HG03575 (cell line): ENCODE data around the gene PDE1A.

Source experiments
- ATAC-seq: cut with Tn5 transposase; IDR thresholded peaks from one replicate; pipeline ENCODE4 v1.9.1; 2021; ENCODE audit not compliant: unreplicated experiment, insufficient number of reproducible peaks, low FRiP score; ENCODE audit errors: extremely low read depth

PDE1A gene

DNA sequence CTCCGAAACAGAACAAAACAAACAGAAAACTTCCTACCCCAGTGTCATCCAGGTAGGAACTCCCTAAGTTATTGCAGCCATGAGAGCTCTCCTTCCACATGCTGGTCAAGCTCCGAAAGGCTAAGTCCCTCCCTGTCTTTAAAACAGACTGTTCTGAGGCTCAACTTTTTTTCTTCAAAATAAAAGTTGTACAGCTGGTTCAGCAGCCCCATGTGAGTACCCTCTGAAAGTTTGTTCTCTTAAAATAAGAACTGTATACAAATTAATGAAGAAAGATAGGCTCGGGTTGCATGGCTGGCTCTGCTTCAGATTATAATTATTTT, at the start of gene PDE1A:
TSS of gene PDE1A (minus strand) at position 119 of the 323 bp plus-strand sequence.
- ATAC-seq = no peak

DNA sequence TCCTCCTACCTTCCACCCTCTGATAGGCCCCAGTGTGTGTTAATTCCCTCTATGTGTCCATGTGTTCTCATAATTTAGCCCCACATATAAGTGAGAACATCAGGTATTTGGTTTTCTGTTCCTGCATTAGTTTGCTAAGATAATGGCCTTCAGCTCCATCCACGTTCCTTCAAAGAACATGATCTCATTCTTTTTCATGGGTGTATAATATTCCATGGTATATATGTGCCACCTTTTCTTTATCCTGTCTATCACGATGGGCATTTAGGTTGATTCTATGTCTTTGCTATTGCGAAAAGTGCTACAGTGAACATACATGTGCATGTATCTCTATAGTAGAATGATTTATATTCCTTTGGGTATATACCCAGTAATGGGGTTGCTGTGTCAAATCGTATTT, 46.8 kb upstream of the PDE1A start:
- no peak for ATAC-seq

DNA sequence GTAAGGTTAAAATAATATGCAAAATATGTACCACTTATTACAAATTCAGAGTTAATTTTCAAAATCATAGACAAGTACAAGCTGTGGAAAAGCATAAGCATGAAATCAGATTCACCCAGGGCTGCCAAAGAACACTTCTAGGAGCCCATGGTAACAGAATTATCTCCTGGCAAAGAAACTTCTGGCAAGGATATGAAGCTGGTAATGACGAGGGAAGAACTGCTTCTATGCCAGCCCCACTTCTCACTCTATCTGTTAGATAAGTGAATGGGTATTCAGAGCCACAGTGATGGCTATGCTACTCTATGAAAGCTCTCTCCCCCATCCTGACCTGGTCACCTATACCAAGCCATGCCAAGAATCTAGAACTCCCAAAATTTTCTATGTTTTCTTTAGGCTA, 36.9 kb upstream of the PDE1A start:
- ATAC-seq = no peak

DNA sequence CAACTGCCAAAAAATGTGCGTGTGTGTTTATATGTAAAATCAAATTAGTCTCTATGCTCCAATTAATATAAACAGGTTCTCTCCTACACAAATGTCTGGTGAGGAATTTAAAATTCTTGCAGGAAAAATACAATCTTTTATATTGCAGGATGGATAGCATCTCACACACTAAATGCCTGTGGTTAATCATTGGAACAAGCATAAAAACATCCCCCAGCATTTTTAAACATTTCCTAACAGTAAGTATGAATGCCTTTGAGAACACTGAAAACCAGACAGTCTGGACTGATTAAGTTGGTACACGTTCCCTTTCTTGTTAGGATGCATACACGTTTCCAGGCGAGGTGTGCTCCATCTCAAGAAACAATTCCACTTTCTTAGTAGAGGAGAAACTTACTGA, 29.9 kb upstream of the PDE1A start:
- no peak for ATAC-seq

DNA sequence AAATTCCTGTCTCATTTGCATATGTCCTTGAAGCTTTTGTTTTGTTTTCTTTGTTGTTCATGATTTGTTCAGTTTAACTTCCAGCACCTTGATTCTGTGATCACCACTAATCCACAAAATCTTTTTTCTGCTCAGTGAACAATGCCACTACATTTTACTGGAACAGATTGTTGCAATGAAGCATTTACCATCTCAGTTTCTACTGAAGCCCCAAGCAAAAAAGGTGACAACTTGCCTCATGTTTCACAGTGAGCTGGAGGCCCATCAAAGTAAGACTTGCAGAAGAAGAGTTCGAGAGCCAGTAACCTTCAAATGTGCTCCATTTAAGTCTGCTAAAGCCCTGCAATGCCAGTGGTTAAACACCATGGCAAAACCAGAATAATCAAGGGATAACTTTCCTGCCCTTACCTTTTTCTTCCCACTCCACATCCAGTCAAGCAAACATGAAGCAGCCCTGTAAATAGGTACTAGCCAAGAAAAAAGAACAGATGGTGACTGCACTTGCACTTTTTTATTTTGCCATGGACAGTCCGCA, 25.7 kb upstream of the PDE1A start:
- ATAC-seq = no peak

DNA sequence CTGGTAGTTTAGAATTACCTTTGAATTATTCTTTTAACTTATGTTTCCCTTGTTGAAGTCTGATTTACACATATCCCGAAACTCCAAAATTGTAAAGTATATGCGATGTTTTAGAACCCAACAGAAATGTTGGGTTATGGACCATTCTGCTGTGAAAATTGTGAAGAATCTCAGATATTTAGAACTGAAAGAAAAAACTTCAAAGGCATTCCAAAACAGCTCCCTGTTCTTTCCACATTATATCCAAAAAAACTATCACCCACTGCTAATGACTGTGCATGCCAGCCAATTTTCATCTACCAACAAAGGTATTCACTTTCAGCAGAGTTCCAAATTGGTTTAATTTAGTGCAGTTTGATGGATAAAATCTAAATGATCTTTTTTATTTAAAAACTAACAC, 21.5 kb upstream of the PDE1A start:
- no peak for ATAC-seq

DNA sequence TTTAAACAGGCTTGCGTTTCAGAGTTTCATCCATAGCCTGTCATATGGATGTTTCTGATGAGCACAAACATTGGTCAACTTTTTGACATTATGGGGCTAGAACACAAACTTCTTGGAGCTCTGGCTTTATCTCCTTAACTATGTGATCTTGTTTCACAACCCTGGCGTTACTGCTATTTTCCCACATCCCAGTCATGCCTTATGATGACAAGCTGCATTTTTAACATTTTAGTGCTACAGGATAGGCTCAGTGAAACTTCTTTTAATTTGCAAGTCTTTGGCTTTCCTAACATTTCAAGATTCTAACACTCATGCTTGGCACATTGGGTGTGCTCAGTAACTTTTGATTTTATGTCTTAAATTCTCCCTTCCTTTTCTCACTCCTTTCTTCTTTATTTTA, 21.0 kb upstream of the PDE1A start:
- no peak for ATAC-seq

DNA sequence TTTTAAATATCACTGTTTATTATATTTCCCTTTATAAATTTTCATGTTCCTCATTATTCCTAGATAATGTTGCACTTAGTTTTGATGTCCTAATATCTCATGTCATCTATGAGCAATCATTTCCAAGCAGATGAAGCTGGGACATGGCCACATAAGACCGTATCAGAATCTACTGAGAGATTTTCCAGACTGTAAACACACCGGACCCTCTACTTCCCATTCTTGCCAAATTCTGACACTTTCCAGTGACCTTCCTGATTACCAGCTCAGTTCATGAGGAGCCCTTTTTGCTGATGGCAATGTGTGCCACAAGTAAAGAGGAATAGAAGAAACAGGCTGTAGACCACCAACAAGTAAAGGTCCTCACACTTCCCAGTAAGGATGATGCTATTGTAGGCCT, 20.3 kb upstream of the PDE1A start:
- ATAC-seq = no peak

DNA sequence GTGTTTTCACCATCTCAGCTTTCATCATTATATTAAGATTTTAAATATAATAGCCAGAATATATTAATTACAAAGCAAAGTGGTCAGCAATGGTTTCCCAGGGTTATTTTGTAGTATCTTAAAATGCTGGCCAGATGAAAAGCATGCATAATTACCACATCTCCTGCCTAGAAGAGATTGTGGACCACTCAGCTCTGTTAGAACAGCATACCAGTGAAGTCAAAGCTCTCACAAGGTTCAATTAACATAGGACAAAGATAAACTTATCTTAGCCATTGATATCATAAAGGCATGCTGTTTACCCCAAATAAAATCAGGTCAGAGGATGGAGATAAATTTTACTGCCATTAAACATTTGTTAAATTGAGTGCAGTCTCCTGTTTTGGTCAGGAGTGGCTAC, 19.3 kb upstream of the PDE1A start:
- ATAC-seq = no peak

DNA sequence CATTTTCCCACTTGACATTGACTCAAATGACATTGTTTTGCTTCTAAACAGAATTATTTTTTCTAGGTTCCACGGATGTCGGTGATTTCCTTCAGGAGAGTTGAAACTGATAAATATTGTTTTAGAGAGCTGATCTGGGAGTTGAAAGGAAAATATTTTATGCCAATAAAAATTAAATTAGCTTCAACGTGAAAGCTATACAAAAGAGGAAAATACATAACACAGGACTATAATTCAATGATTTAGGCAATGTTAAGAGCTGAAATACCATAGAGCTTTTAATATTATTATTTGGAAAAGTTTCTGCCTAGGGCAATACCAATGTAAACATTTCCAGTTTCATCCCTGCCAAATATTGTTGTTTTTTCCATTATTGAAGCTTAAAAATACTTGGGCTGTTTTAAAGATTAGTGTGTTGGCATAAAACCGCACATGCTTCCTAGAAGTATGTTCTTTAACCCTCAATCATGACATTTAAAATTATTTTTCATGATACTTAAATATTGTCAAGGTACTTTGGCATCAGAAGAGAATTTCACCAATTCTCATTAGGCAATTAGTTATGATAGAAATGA, 18.6 kb upstream of the PDE1A start:
- ATAC-seq = no peak

DNA sequence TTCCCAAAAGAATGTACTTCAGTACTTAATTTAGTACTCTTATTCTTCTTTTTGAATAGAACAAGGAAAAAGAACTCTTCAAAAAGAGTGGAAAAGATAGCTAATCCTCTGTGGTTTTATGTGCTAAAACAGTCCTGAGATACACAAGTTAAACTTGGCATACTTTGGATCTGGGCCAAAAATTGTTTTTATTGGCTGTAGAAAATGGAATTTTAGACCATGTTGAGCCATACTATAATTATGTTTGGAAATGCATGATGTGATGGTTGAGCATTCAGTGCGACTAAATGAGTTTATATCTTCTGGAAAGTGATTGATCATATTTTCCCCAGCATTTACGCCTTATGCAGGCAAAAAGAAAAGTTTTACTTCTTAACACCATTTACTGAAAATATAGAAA, 18.0 kb upstream of the PDE1A start:
- no peak for ATAC-seq

DNA sequence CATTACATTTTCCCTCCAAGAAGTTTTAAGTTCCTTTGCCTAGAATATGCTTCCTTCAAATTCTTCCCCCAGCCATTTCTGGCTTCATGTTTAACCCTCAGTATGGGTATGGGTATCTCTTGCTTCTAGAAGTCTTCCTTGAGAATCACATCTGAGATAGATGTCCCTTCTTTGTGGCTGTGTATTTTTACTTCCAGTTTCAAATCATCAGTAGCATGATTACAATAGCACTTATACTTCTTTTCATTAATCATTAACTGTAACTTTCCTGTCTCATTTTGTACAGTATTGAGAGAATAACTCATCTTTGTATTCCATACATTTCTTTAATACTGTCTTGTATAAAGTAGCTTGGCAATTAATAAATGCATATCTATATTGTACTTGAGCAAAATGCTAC, 17.3 kb upstream of the PDE1A start:
- ATAC-seq = no peak

DNA sequence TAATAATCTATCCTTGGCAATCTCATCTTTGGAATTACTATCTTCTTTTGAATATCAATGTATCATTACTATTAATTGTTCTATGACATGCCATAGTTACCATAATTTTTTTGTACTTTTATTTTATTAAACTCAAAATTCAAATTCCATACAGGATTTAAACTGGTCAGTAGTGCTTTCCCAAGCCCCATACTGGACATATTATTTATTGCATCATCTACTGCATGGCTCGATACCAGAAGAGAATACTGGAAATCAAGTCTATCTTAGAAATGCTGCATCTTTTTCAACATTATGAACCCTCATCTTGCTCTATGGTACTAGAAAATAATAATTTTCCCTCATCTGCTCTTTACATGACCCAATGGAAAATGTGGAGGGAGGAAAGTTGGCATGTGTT, 9.4 kb upstream of the PDE1A start:
- no peak for ATAC-seq

DNA sequence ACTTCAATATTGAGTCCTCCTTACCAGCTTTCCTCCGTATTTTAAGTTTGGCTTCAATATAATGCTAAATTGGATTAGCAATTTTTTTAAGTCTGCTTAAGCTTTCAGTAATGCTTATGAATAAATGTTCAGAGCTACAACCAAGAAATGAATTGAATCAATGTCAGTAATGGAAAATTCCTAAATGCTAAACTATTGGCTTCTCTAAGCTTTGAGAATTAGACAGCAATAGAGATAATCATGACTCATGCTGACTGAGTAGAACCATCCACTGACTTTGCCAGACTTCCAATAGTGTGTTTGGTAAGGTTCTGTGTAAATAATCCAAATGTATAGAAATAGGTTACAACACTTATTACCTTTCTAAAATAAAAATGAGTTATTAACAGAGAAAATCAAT, 8.9 kb upstream of the PDE1A start:
- ATAC-seq = no peak

DNA sequence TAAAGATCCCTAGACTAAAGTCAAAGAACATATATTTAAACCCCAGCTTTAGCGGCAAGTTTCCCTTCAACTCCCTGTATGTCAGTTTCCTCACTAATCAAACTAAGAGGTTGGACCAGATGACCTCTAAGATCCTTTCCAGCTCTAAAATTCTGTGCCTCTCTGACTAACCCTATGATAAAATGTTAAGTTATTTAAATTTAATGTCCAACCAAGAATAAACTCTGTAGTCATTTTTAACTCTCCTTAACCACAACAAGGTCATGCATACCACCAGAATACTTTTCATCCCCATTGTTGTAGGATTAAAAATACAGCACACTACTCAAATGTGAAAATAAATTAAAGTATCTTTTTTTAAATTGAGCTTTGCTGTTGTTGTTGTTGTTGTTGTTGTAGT, 5.2 kb upstream of the PDE1A start:
- no peak for ATAC-seq

DNA sequence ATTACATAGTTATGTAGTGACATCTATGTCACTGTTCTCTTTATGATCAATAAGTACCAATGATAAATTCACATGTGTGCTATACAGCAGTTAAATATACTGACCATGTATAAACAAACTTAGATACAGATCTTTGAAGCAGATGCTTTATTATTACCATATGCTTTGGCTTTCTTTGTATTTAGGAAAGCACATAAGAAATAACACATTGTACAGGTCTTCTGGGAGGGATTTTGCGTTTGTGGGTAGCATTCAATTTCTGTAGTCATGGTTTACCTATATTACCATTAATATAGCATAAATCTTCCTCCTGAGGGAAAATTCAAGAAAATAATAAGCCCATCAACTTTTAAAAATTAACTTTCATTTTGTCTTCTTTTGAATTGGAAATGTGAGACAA, 1.6 kb upstream of the PDE1A start:
- ATAC-seq = no peak

DNA sequence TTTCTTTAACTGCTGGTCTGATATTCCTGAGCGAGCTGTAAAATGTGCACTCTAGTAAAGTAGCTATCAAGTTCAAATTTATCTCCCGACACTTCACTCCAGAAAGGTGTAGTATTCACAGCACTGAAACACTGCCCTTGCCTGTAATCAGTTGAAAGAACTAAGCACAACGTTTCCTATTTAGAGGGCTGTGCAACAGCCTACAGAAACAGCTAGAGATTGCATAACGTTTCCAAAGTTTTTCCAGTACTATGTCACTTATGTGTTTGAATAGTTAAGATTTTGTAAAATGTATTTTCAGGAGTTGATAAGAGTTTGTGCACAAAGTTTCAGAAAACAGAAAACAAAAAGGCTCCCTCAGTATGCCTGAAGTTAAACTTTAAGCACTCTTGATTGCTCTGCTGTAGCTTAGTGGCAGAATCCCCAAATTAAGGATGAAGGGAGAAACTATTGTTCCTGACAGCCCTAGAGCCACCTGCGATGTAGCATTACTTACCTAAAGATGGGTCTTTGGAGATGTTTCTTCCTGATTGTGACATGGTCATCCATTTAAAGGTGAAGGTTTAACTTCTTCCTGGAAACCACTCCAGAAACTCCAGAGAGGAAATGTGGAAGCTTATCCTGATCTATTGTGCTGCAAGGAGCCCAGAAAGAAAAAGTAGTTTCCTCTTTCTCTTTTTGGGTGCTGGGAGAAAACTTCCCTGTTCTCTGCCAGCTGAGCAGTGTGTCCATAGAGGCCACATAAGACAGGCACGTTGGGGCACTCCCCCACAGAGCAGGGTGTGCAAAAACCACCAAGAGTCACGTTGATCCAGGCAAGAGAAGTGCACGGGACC, 536 bp downstream of the PDE1A start:
- ATAC-seq = no peak

DNA sequence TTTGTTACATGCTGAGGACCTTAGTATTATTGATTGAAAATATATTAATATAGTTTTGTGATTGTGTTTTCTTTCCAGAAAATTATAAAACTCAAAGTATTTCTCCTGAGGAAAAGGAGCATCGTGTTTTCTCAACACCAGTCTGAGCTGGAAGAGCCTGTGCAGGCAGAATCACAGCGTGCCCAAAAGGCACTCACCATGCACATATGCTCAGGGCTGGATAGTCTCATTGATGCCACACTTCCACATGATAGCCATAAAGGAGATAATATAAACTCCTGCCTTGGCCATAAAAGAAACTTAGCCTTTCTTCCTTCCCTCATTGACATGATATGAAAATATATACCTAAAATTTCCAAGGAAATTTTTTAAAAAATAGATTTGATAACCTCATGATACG, 4.0 kb downstream of the PDE1A start:
- ATAC-seq = no peak

DNA sequence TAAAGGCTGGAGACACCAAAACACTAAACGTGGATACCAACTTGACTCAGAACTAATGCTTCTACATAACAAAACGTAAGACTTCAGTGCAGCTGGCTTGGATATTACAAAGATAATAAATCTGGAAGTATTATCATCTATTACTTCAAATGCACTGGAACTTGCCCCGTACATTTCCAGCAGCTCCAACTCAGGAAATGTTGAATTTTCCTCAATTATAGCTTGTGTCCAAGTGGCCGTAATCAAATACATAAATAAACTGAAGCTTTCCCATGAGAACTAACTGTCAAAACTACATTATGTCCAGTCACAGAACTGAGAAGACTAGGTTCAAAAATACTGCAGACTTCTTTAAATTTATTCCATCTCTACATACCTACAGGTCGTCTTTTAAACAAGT, 6.2 kb downstream of the PDE1A start:
- no peak for ATAC-seq

DNA sequence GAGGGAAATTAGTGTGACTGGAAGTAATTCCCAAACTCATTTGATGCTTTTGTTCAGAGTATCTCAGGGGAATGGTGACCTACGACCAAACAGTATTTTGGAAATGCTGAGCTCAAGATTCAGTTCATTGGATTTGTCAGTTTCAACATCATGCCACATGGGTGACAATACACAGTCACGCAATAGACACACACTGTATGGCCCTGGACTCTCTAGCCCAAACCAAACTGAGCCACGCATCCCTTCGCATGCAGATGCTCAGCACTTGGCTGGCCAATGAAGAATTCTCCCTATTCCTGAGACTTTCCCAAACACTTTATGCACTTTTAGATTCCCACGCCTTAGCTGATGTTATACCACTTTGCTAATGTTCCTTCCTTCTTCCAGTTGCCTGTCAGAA, 10.0 kb downstream of the PDE1A start:
- ATAC-seq = no peak

DNA sequence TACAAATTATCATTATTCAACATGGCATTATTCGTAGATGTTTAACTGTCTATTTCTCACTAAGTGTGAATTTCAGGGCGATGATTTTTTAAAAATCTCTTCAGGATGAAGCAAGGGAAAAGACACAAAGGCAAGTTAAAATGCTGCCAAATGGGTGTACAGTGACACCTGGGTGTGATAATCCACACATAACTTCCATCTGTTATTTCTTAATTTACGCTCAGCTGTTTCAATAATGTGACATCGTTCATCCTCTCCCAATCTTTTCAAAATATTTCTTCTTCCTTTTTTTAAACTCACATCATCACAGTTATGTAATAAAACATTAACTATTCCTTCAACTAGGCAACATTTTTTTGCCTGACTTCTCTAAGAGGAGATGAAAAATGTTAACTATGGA, 10.6 kb downstream of the PDE1A start:
- no peak for ATAC-seq
